PC-3 (cell line): ENCODE measurements around the gene C6. TPM values are rescaled to one million over a fixed set of nuclear protein-coding genes. Genes with fewer than 3 reads are reported as not detected.

Experiments
- ATAC-seq: fragments of 200-7000 bp; cut with Tn5 transposase; 2 replicates; pipeline ENCODE4 v1.9.1; 2020; ENCODE audit warnings: mild to moderate bottlenecking, moderate library complexity
- BruUV-seq: library from RNA; stranded (reverse); fragments of 400-500 nt; replicated peaks from 2 replicates; lab custom pipeline; 2021; lab: Mats Ljungman, UMichigan
- CTCF ChIA-PET: fragments of 300-600 bp; sonication (Branson Sonifier 250); formaldehyde crosslinking; loops from one replicate; lab custom pipeline; 2022; ENCODE audit warnings: antibody characterized with exemption; lab: Charles Lee
- POLR2A ChIA-PET: fragments of 300-600 bp; sonication (Branson Sonifier 250); formaldehyde crosslinking; loops from one replicate; lab custom pipeline; 2022; ENCODE audit warnings: antibody characterized with exemption; ENCODE audit not compliant: unreplicated experiment; lab: Charles Lee
- DNase-seq: peaks from one replicate; pipeline ENCODE4 v3.0.0-alpha.2; 2015
- H2AFZ ChIP-seq: fragments of 300-600 bp; sonication (generic); 2 replicates; pipeline ENCODE4 v1.6.0; 2016; ENCODE audit warnings: antibody characterized with exemption, low read length
- H3F3A ChIP-seq: fragments of 300-600 bp; sonication (generic); one replicate; pipeline ENCODE4 v1.6.0; 2017; ENCODE audit warnings: antibody characterized with exemption, low read length, control low read depth, mild to moderate bottlenecking; ENCODE audit not compliant: unreplicated experiment
- H3K27ac ChIP-seq: fragments of 300-600 bp; sonication (generic); 2 replicates; pipeline ENCODE4 v1.5.1; 2016; ENCODE audit warnings: mild to moderate bottlenecking, low read length
- H3K27me3 ChIP-seq: fragments of 300-600 bp; sonication (generic); 2 replicates; pipeline ENCODE4 v1.6.1; 2016; ENCODE audit warnings: low read length, mixed read lengths
- H3K36me3 ChIP-seq: fragments of 300-600 bp; sonication (generic); 2 replicates; pipeline ENCODE4 v1.6.1; 2016; ENCODE audit warnings: low read depth, mixed run types, low read length, mixed read lengths
- H3K4me1 ChIP-seq: fragments of 300-600 bp; sonication (generic); 2 replicates; pipeline ENCODE4 v1.5.1; 2016; ENCODE audit warnings: low read length; ENCODE audit not compliant: insufficient read depth
- H3K4me2 ChIP-seq: fragments of 300-600 bp; sonication (generic); 2 replicates; pipeline ENCODE4 v1.6.0; 2016; ENCODE audit warnings: low read length
- H3K4me3 ChIP-seq: fragments of 300-600 bp; sonication (generic); 2 replicates; pipeline ENCODE4 v1.5.1; 2016; ENCODE audit warnings: mild to moderate bottlenecking, low read length, mixed read lengths
- H3K79me2 ChIP-seq: fragments of 300-600 bp; sonication (generic); 2 replicates; pipeline ENCODE4 v1.6.1; 2017; ENCODE audit warnings: low read length, mixed read lengths
- H3K9ac ChIP-seq: fragments of 300-600 bp; sonication (generic); 2 replicates; pipeline ENCODE4 v1.6.0; 2016; ENCODE audit warnings: mild to moderate bottlenecking, low read length
- H3K9me2 ChIP-seq: fragments of 300-600 bp; sonication (generic); replicated peaks from 2 replicates; pipeline ENCODE4 v1.6.1; 2016; ENCODE audit warnings: mixed run types, low read length, mixed read lengths
- H3K9me3 ChIP-seq: fragments of 300-600 bp; sonication (generic); 2 replicates; pipeline ENCODE4 v1.6.1; 2016; ENCODE audit warnings: low read length, mixed read lengths
- H4K20me1 ChIP-seq: fragments of 300-600 bp; sonication (generic); 2 replicates; pipeline ENCODE4 v1.6.1; 2016; ENCODE audit warnings: low read length, mixed read lengths
- CTCF ChIP-seq: fragments of 300-600 bp; sonication (generic); conservative IDR thresholded peaks from 2 replicates; pipeline ENCODE4 v1.5.1; 2017; ENCODE audit warnings: antibody characterized with exemption, low read depth, mild to moderate bottlenecking, low read length
- EZH2 ChIP-seq: fragments of 300-600 bp; sonication (generic); IDR thresholded peaks from one replicate; pipeline ENCODE4 v1.6.1; 2017; ENCODE audit warnings: antibody characterized with exemption, mild to moderate bottlenecking, low read length; ENCODE audit not compliant: unreplicated experiment
- EZH2phosphoT487 ChIP-seq: fragments of 300-600 bp; sonication (generic); IDR thresholded peaks from 2 replicates; pipeline ENCODE4 v1.6.1; 2018; ENCODE audit warnings: mild to moderate bottlenecking, antibody characterized with exemption, low read length, borderline replicate concordance
- intact Hi-C: fragments of 100-400 bp; cut with micrococcal nuclease; formaldehyde crosslinking; loops from 2 replicates; pipeline ENCODE4 v1.9.0; 2023
- total RNA-seq: library from RNA; depleted of rRNA; stranded (reverse); fragments of >200 nt; gene quantifications from 2 replicates; pipeline ENCODE4 v1.2.3, GENCODE V29; 2014

Gene C6
- total RNA-seq, 1 experiment from 2014 or later: not detected

DNA sequence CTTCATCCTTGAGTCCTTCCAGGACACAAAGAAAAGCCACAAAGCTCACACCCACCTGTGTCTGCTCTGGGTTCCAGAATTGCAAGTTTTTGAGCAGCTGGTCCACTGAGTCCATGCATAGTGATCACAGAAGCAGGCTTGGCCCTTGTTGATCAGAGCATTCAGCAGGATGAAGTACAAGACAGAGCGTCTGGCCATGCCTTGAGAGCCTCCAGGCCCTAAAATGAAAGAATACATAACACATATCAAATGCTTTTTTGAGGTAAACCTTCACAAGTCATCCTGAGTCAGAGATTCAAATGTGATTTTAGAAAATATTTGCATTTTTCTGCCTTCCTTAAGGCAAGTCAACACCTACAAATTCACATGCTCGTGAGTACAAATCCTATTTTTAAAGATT, 10.3 kb downstream of the C6 start:
- no TSS peak for BruUV-seq
- H3F3A ChIP-seq: no peaks in the 10 kb centered on the region
- no peaks in the 10 kb centered on the region for H3K9me2 ChIP-seq
- no peak overlapping the region for H2AFZ ChIP-seq
- no peaks in the 10 kb centered on the region for H3K4me1 ChIP-seq
- no peaks in the 10 kb centered on the region for H3K36me3 ChIP-seq
- no peaks in the 10 kb centered on the region for H3K79me2 ChIP-seq
- no peak overlapping the region for H3K27ac ChIP-seq
- H4K20me1 ChIP-seq: no peaks in the 10 kb centered on the region
- intact Hi-C loops: no loop called here
- ATAC-seq (no peak), DNase-seq (no peak)
- CTCF ChIA-PET: no interaction called here
- H3K4me2 ChIP-seq: no peak overlapping the region
- TF ChIP-seq EZH2: no peak
- no peak for TF ChIP-seq EZH2phosphoT487
- TF ChIP-seq CTCF: no peak
- POLR2A ChIA-PET: no interaction called here
- H3K9me3 ChIP-seq: no peaks in the 10 kb centered on the region
- H3K4me3 ChIP-seq: no peak overlapping the region
- H3K27me3 ChIP-seq: no peaks in the 10 kb centered on the region
- H3K9ac ChIP-seq: no peak overlapping the region

DNA sequence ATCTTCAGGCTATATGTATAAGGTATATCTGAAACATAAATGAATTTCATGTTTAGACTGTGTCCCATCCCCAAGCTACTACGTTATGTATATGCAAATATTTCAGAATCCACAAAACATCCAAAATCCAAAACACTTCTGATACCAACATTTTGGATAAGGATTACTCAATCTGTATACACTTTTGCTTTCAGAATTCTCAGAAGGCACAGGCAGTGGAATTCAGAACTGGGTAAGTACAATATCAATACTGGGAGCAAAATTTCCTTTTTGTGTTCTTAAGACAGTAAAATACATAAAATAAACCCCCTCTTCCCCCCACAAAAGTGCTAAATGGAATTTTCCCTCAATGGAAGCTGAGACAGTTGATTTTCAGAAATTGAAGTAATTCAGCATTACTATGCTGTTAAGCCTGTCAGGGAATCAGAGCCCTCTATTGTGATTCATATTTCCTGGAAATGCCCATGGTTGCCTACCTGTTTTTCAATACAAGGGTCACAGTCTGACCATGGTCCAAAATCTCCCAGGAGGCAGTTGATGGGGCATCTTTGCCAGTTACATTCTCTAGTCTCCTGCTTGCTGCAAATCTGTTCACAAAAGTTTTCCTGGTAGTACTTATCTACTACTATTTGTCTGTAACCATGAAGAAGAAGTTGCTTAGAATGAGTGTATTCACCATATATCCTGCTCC, 12.1 kb downstream of the C6 start:
- Histone ChIP-seq H3K27ac (no peak overlapping the region), H3K9me2 (no peaks in the 10 kb centered on the region), H3K9me3 (no peaks in the 10 kb centered on the region), H3F3A (no peaks in the 10 kb centered on the region), H3K4me2 (no peak overlapping the region), H2AFZ (no peak overlapping the region), H3K27me3 (no peaks in the 10 kb centered on the region), H3K79me2 (no peaks in the 10 kb centered on the region), H3K36me3 (no peaks in the 10 kb centered on the region), H4K20me1 (no peaks in the 10 kb centered on the region), H3K4me3 (no peak overlapping the region), H3K9ac (no peak overlapping the region), H3K4me1 (no peaks in the 10 kb centered on the region)
- POLR2A ChIA-PET: no interaction called here
- TF ChIP-seq EZH2 (no peak), EZH2phosphoT487 (no peak), CTCF (no peak)
- CTCF ChIA-PET: no interaction called here
- no peak for DNase-seq
- no TSS peak for BruUV-seq
- no peak for ATAC-seq
- intact Hi-C loops: no loop called here

GRCh38 chr5:41200506-41200905, 12.8 kb downstream of the C6 start:
- TF ChIP-seq EZH2phosphoT487 (no peak), EZH2 (no peak), CTCF (no peak)
- Histone ChIP-seq H3F3A (no peaks in the 10 kb centered on the region), H4K20me1 (no peaks in the 10 kb centered on the region), H3K9ac (no peak overlapping the region), H3K9me3 (no peaks in the 10 kb centered on the region), H3K27me3 (no peaks in the 10 kb centered on the region), H3K36me3 (no peaks in the 10 kb centered on the region), H3K27ac (no peak overlapping the region), H3K4me1 (peaks cover under 1% of the 10 kb centered on the region), H3K9me2 (no peaks in the 10 kb centered on the region), H3K79me2 (no peaks in the 10 kb centered on the region), H3K4me2 (no peak overlapping the region), H2AFZ (no peak overlapping the region), H3K4me3 (no peak overlapping the region)
- ATAC-seq (no peak), DNase-seq (no peak)
- intact Hi-C loops: no loop called here
- BruUV-seq: no TSS peak
- CTCF ChIA-PET: no interaction called here
- POLR2A ChIA-PET: no interaction called here
